Activated CD4-positive, alpha-beta T cell treated with anti-CD3 and anti-CD28 coated beads for 36 hours (primary cell): ENCODE results near the gene MX2. TPM values are rescaled to one million over a fixed set of nuclear protein-coding genes. Genes with fewer than 3 reads are reported as not detected.
"Not testable (repeated sequence)": the region's sequence is repeated elsewhere in the genome, so short reads cannot be mapped to it uniquely, and the experiment has no call there.

Experiments used
- ATAC-seq: fragments of 200-7000 bp; cut with Tn5 transposase; one replicate; pipeline ENCODE4 v1.10.0; 2021; ENCODE audit warnings: mild to moderate bottlenecking, moderate library complexity
- CTCF ChIA-PET: fragments of 350-600 bp; sonication (Branson Sonifier 250); formaldehyde crosslinking; loops from one replicate; lab custom pipeline; 2021; ENCODE audit warnings: antibody characterized with exemption; lab: Charles Lee
- POLR2A ChIA-PET: fragments of 350-600 bp; sonication (Branson Sonifier 250); formaldehyde crosslinking; loops from one replicate; lab custom pipeline; 2021; ENCODE audit warnings: antibody characterized with exemption, inconsistent platforms; lab: Charles Lee
- DNase-seq: peaks from one replicate; pipeline ENCODE4 v3.0.0-alpha.2; 2020
- H3K27ac Mint-ChIP-seq: one replicate; pipeline ENCODE4 v1.8.0; 2021; ENCODE audit warnings: mixed read lengths
- H3K27me3 Mint-ChIP-seq: one replicate; pipeline ENCODE4 v1.8.0; 2021; ENCODE audit warnings: mixed read lengths
- H3K36me3 Mint-ChIP-seq: one replicate; pipeline ENCODE4 v1.8.0; 2021; ENCODE audit warnings: low read depth, mixed read lengths
- H3K4me1 Mint-ChIP-seq: one replicate; pipeline ENCODE4 v1.8.0; 2021; ENCODE audit warnings: mixed read lengths
- H3K4me3 Mint-ChIP-seq: one replicate; pipeline ENCODE4 v1.8.0; 2021; ENCODE audit warnings: mild to moderate bottlenecking, moderate library complexity, mixed read lengths
- H3K9me3 Mint-ChIP-seq: one replicate; pipeline ENCODE4 v1.8.0; 2021; ENCODE audit warnings: low read depth, mixed read lengths
- intact Hi-C, 2 experiments: fragments of 100-400 bp; cut with DNase I in 1 of 2; cut with micrococcal nuclease in 1 of 2; formaldehyde crosslinking; loops; one replicate each; pipeline versions ENCODE4 v1.14.2 to v1.15.1; 2022 to 2024; cut with DNase I, micrococcal nuclease
- total RNA-seq, 2 experiments: library from RNA; stranded (reverse); gene quantifications; one replicate each; pipeline ENCODE4 v1.2.3, GENCODE V29; 2021

MX2 gene
- total RNA-seq, 2 experiments from 2014 or later = 30.7 to 40.4 TPM

DNA sequence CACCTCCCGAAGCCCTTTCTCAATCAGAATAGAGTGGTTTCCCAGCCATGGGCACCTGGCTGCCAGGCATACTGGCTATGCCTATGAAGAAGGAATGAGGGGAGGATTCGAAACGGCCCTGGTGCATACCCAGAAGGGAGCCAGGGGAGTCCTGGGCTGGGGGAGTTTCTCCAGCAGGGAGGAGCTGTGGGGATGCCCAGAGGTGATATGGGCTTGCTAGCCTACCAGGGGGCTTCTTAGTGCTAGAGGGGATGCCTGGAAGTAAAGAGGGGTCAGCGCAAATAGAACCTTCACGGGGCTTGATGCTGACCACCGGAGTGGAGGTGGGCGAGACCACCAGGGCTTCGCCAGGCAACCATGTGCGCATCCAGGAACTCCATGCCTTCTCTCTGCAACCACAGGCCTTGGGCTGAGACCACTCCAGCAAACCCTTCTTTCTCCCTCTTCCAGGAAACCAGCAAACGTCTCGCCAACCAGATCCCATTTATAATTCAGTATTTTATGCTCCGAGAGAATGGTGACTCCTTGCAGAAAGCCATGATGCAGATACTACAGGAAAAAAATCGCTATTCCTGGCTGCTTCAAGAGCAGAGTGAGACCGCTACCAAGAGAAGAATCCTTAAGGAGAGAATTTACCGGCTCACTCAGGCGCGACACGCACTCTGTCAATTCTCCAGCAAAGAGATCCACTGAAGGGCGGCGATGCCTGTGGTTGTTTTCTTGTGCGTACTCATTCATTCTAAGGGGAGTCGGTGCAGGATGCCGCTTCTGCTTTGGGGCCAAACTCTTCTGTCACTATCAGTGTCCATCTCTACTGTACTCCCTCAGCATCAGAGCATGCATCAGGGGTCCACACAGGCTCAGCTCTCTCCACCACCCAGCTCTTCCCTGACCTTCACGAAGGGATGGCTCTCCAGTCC lies 46.0 kb downstream of the MX2 start:
- intact Hi-C loops = loop anchor here in 1 of 2 experiments (1.0 kb wide), 1 partner anchor 12 kb away; no protein-coding TSS in a partner anchor
- peaks cover 7% of the 10 kb centered on the region for H3K9me3 Mint-ChIP-seq
- ATAC-seq (no peak), DNase-seq (no peak)
- no peak overlapping the region for H3K4me3 Mint-ChIP-seq
- ChIA-PET CTCF (interaction anchor here (0.8 kb wide), 1 partner anchor 312 kb away, joined by 4 read pairs; no protein-coding TSS in a partner anchor), POLR2A (interaction anchor here (0.6 kb wide), 1 partner anchor 180 kb away, joined by 3 read pairs; no protein-coding TSS in a partner anchor)
- H3K27me3 Mint-ChIP-seq = no peaks in the 10 kb centered on the region
- peaks cover 41% of the 10 kb centered on the region for H3K36me3 Mint-ChIP-seq
- no peak overlapping the region for H3K27ac Mint-ChIP-seq
- H3K4me1 Mint-ChIP-seq = peaks cover 2% of the 10 kb centered on the region

DNA sequence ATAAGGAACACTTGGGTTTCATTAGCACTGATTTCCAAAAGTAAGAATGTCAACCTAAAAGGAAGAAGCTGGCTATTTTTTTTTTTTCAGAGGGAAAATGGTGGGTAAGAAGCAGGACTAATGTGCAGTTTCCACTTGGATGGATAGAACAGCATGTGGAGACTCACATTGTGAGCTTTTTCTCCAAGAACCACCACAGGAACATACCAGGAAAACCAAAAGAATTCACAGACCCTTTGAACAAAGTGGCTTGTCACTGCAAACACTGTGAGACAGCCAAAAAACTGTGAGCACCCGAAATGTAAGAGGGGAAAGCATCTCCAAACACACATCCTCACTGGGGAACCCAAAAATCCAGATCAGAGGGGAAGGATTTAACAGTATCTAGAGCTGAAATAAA lies 48.5 kb downstream of the MX2 start:
- no peak overlapping the region for H3K4me3 Mint-ChIP-seq
- peaks cover 2% of the 10 kb centered on the region for H3K4me1 Mint-ChIP-seq
- DNase-seq = no peak
- H3K9me3 Mint-ChIP-seq = peaks cover 24% of the 10 kb centered on the region
- intact Hi-C loops = no loop called here
- no peaks in the 10 kb centered on the region for H3K27me3 Mint-ChIP-seq
- no peak for ATAC-seq
- peaks cover 34% of the 10 kb centered on the region for H3K36me3 Mint-ChIP-seq
- H3K27ac Mint-ChIP-seq = no peak overlapping the region
- POLR2A ChIA-PET = no interaction called here
- CTCF ChIA-PET = interaction anchor here (1.3 kb wide), 1 partner anchor 8 kb away, joined by 3 read pairs; no protein-coding TSS in a partner anchor

DNA sequence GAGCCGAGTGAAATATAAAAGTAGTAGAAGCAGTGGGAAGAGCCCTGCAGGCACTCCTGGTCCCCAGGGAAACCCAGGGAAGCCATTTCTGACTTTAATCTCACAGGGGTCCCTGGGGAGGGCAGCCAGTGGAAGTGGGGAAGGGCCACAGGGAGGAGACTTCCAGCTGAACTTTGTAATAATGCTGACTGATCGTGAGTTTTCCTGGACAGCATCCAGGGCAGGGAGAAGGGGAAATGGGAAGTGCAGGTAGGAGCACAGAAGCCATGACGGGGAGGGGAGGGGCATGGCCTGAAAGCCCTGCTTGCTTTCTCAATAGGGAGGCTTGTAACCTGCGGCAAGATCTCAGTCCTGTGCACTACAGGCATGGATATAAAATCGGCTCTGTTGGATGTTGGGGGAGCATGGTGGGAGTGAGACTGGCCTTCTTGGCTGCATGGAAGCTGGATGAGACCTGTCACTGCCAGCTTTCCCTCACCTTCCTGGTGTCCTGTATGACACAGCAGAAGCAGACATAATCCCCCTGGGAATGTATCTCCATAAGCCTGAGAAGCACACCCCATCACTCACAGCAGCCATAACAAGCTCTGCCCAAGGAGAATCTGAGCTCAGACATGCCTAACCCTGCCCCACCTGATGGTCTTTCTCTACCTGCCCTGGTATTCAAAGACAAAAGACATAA lies 49.1 kb downstream of the MX2 start:
- Mint-ChIP-seq H3K4me3 (no peak overlapping the region), H3K9me3 (peaks cover 24% of the 10 kb centered on the region), H3K4me1 (peaks cover 2% of the 10 kb centered on the region), H3K36me3 (peaks cover 34% of the 10 kb centered on the region), H3K27ac (no peak overlapping the region), H3K27me3 (no peaks in the 10 kb centered on the region)
- no peak for DNase-seq
- intact Hi-C loops = no loop called here
- POLR2A ChIA-PET = no interaction called here
- CTCF ChIA-PET = interaction anchor here (1.3 to 1.9 kb wide), 3 partner anchors 12 to 128 kb away, joined by 3 to 11 read pairs (median 4); no protein-coding TSS in a partner anchor
- no peak for ATAC-seq

DNA sequence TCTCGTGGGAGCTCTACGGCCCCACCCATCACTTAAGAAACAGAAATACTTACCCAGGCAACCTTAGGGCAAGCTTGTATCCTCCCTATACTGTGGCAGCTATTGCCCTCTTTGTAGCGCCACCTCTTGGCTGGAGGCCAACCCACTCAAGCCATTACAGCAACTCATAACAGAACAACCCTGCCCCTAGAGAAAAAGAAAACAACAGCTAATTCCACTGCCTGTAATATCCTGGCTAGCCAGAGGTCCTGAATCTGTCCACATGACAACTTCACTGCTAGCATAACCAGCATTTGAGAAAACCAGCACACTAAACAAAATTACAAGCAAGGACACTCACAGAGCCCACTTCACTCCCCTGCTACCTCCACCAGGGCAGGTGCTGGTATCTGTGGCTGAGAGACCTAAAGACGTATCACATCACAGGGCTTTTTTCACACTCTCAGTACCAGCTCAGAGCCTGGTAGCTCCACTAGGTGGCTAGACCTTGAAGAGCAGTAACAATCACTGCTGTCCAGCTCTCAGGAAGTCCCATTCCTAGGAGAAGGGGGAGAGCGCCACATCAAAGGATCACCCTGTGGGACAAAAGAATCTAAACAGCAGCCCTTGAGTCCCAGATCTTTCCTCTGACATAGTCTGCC lies 49.7 kb downstream of the MX2 start:
- Mint-ChIP-seq H3K36me3 (peaks cover 30% of the 10 kb centered on the region), H3K9me3 (peaks cover 24% of the 10 kb centered on the region), H3K4me1 (peaks cover 2% of the 10 kb centered on the region), H3K27me3 (no peaks in the 10 kb centered on the region), H3K4me3 (no peak overlapping the region), H3K27ac (no peak overlapping the region)
- POLR2A ChIA-PET = no interaction called here
- peak; percentile 60 for ATAC-seq
- intact Hi-C loops = no loop called here
- DNase-seq = peak; percentile 55
- CTCF ChIA-PET = interaction anchor here (1.2 to 1.9 kb wide), 4 partner anchors 10 to 128 kb away, joined by 3 to 11 read pairs (median 4); no protein-coding TSS in a partner anchor

DNA sequence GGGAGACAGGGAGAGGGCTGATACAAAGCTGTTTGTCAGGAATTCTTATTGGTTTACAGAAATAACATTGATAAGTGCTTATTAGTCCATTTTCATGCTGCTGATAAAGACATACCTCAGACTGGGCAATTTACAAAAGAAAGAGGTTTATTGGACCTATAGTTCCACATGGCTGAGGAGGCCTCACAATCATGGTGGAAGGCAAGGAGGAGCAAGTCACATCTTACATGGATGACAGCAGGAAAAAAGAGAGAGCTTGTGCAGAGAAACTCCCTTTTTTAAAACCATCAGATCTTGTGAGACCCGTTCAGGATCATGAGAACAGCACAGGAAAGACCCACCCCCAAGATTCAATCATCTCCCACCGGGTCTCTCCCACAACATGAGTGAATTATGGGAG lies 55.7 kb downstream of the MX2 start:
- CTCF ChIA-PET = interaction anchor here (1.0 to 1.4 kb wide), 2 partner anchors 8 to 134 kb away, joined by 3 to 4 read pairs; partner anchors contain the start of gene MX1
- H3K4me3 Mint-ChIP-seq, DNase-seq, intact Hi-C loops, POLR2A ChIA-PET, H3K27ac Mint-ChIP-seq, H3K36me3 Mint-ChIP-seq, ATAC-seq, H3K27me3 Mint-ChIP-seq: not testable (repeated sequence)
- peaks cover 17% of the 10 kb centered on the region for H3K4me1 Mint-ChIP-seq
- peaks cover 19% of the 10 kb centered on the region for H3K9me3 Mint-ChIP-seq

DNA sequence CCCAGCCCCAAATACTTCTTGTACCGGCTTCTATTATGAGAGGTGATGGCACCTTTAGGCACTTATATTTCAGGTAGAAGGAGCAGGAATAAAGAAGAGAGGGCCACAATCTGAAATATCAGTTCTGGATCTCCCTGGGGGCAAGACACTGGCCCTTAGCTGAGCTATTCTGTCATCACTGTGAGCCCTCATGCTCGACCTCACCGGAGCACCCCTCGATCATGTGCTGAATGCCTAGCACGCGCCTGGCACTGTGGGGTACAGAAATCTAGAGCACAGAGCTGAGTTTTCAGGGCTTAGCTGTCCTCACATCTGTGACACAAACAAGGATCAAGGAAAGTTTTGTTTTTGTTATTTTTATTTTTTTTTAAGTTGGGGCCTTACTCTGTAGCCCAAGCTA lies 56.6 kb downstream of the MX2 start:
- peaks cover 13% of the 10 kb centered on the region for H3K9me3 Mint-ChIP-seq
- intact Hi-C loops = no loop called here
- DNase-seq = no peak
- ATAC-seq = no peak
- no peaks in the 10 kb centered on the region for H3K36me3 Mint-ChIP-seq
- ChIA-PET CTCF (interaction anchor here (0.6 to 1.4 kb wide), 4 partner anchors 8 to 135 kb away, joined by 3 to 4 read pairs (median 3); partner anchors contain the start of gene MX1), POLR2A (no interaction called here)
- no peaks in the 10 kb centered on the region for H3K27me3 Mint-ChIP-seq
- H3K4me3 Mint-ChIP-seq = no peak overlapping the region
- peak overlapping the region; percentile 26 for H3K27ac Mint-ChIP-seq
- peaks cover 24% of the 10 kb centered on the region for H3K4me1 Mint-ChIP-seq

DNA sequence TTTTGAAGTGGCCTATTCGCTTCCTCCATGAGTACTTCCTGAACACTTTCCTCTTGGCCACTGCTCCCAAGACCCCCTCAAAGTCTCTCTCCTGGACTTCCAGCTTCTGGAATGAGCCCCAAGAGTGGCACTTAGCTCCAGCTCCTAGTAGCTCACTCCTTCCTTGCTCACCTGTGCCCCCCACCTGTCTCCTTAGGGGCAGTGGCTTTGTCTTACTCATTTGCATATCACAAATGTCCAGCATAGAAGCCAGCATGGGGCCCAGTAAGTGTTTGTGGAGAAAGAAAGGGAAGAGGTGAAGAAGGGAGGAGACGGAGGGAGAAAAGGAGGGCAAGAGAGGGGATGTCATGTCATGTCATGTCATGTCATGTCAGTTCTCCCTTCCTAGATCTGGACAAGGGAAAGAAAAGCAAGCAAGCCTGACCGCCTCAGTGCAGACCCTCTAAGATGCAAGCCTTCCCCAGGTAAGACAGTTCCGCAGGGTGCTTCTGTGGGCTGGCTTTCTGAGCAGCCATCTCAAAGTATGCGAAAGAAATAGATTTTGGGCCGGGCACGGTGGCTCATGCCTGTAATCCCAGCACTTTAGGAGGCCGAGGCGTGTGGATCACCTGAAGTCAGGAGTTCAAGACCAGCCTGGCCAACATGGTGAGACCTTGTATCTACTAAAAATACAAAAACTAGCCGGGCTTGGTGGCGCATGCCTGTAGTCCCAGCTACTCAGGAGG lies 57.3 kb downstream of the MX2 start:
- DNase-seq = no peak
- ChIA-PET CTCF (interaction anchor here (0.6 to 1.0 kb wide), 2 partner anchors 10 to 34 kb away, joined by 3 read pairs; no protein-coding TSS in a partner anchor), POLR2A (no interaction called here)
- Mint-ChIP-seq H3K9me3 (peaks cover 7% of the 10 kb centered on the region), H3K27me3 (no peaks in the 10 kb centered on the region), H3K36me3 (no peaks in the 10 kb centered on the region), H3K27ac (peak overlapping the region; percentile 6), H3K4me1 (peaks cover 32% of the 10 kb centered on the region), H3K4me3 (peak overlapping the region; percentile 79)
- no peak for ATAC-seq
- intact Hi-C loops = no loop called here

DNA sequence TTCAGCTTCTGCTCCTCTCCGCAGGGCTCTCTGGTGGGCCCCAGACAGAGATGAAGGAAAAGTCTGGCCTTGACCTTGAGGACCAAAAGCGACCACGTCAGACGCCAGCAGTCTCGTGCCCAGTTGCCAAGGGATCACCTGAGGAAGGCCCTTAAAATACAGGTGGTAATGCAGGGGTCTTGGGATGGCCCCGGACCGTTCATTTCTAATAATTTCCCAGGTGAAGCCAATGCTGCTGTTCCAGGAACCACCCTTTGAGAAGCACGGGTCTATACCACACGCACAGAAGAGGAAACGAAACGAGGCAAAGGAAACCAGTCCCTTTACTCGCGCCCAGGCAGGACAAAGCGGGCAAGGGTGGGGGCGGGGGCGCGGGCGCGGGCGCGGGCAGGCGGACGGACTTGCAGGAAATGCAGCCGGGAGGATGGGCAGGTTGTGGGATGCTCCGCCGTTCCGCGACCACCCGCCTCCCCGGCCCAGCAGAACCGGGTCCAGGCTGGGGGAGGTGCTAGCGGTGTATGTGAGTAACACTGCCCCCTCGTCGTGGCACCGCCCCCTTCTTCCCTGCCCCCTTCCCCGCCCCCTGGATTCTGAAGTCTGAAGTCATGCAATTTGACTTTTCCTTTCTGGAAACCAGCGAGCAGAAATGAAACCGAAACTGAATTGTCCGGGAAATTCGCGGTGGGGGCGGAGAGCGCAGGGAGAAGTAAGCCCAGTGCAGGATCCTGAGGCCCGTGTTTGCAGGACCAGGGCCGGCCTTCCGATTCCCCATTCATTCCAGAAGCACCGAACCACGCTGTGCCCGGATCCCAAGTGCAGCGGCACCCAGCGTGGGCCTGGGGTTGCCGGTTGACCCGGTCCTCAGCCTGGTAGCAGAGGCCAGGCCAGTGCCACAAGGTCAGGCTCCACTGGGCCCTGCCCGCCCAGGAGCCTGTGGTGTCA lies 58.4 kb downstream of the MX2 start:
- H3K27ac Mint-ChIP-seq = peak overlapping the region; percentile 93
- no peaks in the 10 kb centered on the region for H3K27me3 Mint-ChIP-seq
- H3K9me3 Mint-ChIP-seq = peaks cover 3% of the 10 kb centered on the region
- DNase-seq = peak; percentile 76
- peaks cover 36% of the 10 kb centered on the region for H3K4me1 Mint-ChIP-seq
- H3K36me3 Mint-ChIP-seq = no peaks in the 10 kb centered on the region
- H3K4me3 Mint-ChIP-seq = peak overlapping the region; percentile 79
- intact Hi-C loops = no loop called here
- ChIA-PET CTCF (no interaction called here), POLR2A (no interaction called here)
- ATAC-seq = peak; percentile 76

DNA sequence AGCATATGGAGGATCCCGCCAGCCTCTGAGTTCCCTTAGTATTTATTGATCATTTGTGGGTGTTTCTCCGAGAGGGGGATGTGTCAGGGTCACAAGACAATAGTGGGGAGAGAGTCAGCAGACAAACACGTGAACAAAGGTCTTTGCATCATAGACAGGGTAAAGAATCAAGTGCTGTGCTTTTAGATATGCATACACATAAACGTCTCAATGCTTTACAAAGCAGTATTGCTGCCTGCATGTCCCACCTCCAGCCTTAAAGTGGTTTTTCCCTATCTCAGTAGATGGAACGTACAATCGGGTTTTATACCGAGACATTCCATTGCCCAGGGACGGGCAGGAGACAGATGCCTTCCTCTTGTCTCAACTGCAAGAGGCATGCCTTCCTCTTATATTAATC lies 59.2 kb downstream of the MX2 start:
- DNase-seq, CTCF ChIA-PET, H3K27me3 Mint-ChIP-seq, H3K36me3 Mint-ChIP-seq, intact Hi-C loops, POLR2A ChIA-PET, H3K9me3 Mint-ChIP-seq, ATAC-seq: not testable (repeated sequence)
- peak overlapping the region; percentile 93 for H3K27ac Mint-ChIP-seq
- H3K4me1 Mint-ChIP-seq = peaks cover 42% of the 10 kb centered on the region
- H3K4me3 Mint-ChIP-seq = peak overlapping the region; percentile 79
